HEK293 (cell line): ENCODE results near the gene CLIP3.

Source experiments
- CTCF ChIA-PET: fragments of 350-600 bp; formaldehyde crosslinking; extraction: SDS; loops from one replicate; lab custom pipeline; 2021; ENCODE audit warnings: antibody characterized with exemption; lab: Yijun Ruan, JAX
- POLR2A ChIA-PET: fragments of 300-600 bp; formaldehyde crosslinking; extraction: SDS; loops from one replicate; lab custom pipeline; 2020; ENCODE audit warnings: antibody characterized with exemption, inconsistent platforms; lab: Yijun Ruan, JAX
- H3K27ac ChIP-seq: fragments of 200-500 bp; sonication (Bioruptor generic); 2 replicates; pipeline ENCODE4 v1.5.1; 2014; ENCODE audit warnings: low read depth, low read length, control low read depth, inconsistent platforms; ENCODE audit errors: extremely low read depth
- H3K36me3 ChIP-seq, 2 experiments: fragments of 200-500 bp in 1 of 2; sonication (Bioruptor generic) in 1 of 2; 1 replicate in 1 of 2; 2 replicates in 1 of 2; pipeline ENCODE4 v1.5.1; 2014 to 2017; ENCODE audit warnings: inconsistent platforms in 2 of 2, low read length in 2 of 2; ENCODE audit not compliant: control insufficient read depth in 2 of 2, insufficient read depth in 1 of 2
- H3K4me1 ChIP-seq: fragments of 200-500 bp; sonication (Bioruptor generic); 2 replicates; pipeline ENCODE4 v1.5.1; 2014; ENCODE audit warnings: mild to moderate bottlenecking, low read length, inconsistent platforms; ENCODE audit not compliant: control insufficient read depth, insufficient read depth
- H3K4me3 ChIP-seq: 2 replicates; pipeline ENCODE4 v1.5.1; 2011; ENCODE audit warnings: low read depth, mild to moderate bottlenecking, control low read depth, low read length, moderate library complexity
- H3K9me3 ChIP-seq: fragments of 200-500 bp; sonication (Bioruptor generic); 2 replicates; pipeline ENCODE4 v1.5.1; 2014; ENCODE audit warnings: low read depth, low read length, inconsistent platforms; ENCODE audit not compliant: control insufficient read depth, insufficient read depth
- BCL11B ChIP-seq: fragments of 450-650 bp; formaldehyde crosslinking; IDR thresholded peaks from 2 replicates; pipeline ENCODE4 v1.5.1; 2016; ENCODE audit warnings: low read depth, missing biosample characterization, missing genetic modification characterization
- GLI2 ChIP-seq: fragments of 450-650 bp; formaldehyde crosslinking; IDR thresholded peaks from 2 replicates; pipeline ENCODE4; 2017; ENCODE audit warnings: missing biosample characterization, missing genetic modification characterization, low read depth, borderline replicate concordance
- PRDM4 ChIP-seq: fragments of 450-650 bp; formaldehyde crosslinking; IDR thresholded peaks from 2 replicates; pipeline ENCODE4 v1.5.1; 2017; ENCODE audit warnings: missing biosample characterization, missing genetic modification characterization
- TSHZ1 ChIP-seq: fragments of 450-650 bp; formaldehyde crosslinking; IDR thresholded peaks from 2 replicates; pipeline ENCODE4 v1.5.1; 2016; ENCODE audit warnings: missing biosample characterization, missing genetic modification characterization, borderline replicate concordance
- ZBTB8A ChIP-seq: fragments of 450-650 bp; formaldehyde crosslinking; IDR thresholded peaks from 2 replicates; pipeline ENCODE4 v1.5.1; 2016; ENCODE audit warnings: missing biosample characterization, missing genetic modification characterization
- ZFP41 ChIP-seq: fragments of 450-650 bp; formaldehyde crosslinking; IDR thresholded peaks from 2 replicates; pipeline ENCODE4 v1.5.1; 2016; ENCODE audit warnings: missing biosample characterization, missing genetic modification characterization, borderline replicate concordance
- ZNF10 ChIP-seq: fragments of 450-650 bp; formaldehyde crosslinking; IDR thresholded peaks from 2 replicates; pipeline ENCODE4 v1.5.1; 2017; ENCODE audit warnings: missing biosample characterization, missing genetic modification characterization
- ZNF121 ChIP-seq: fragments of 450-650 bp; formaldehyde crosslinking; IDR thresholded peaks from 2 replicates; pipeline ENCODE4 v1.5.1; 2016; ENCODE audit warnings: missing biosample characterization, missing genetic modification characterization
- ZNF133 ChIP-seq: fragments of 450-650 bp; formaldehyde crosslinking; IDR thresholded peaks from 2 replicates; pipeline ENCODE4 v1.5.1; 2016; ENCODE audit warnings: missing biosample characterization, missing genetic modification characterization
- ZNF175 ChIP-seq: fragments of 450-650 bp; formaldehyde crosslinking; IDR thresholded peaks from 2 replicates; pipeline ENCODE4 v1.5.1; 2016; ENCODE audit warnings: missing biosample characterization, missing genetic modification characterization
- ZNF223 ChIP-seq: fragments of 450-650 bp; formaldehyde crosslinking; IDR thresholded peaks from 2 replicates; pipeline ENCODE4 v1.5.1; 2016; ENCODE audit warnings: missing biosample characterization, missing genetic modification characterization
- ZNF248 ChIP-seq: fragments of 450-650 bp; formaldehyde crosslinking; IDR thresholded peaks from 2 replicates; pipeline ENCODE4 v1.5.1; 2017; ENCODE audit warnings: missing biosample characterization, missing genetic modification characterization
- ZNF362 ChIP-seq: fragments of 450-650 bp; formaldehyde crosslinking; IDR thresholded peaks from 2 replicates; pipeline ENCODE4 v1.5.1; 2016; ENCODE audit warnings: missing biosample characterization, missing genetic modification characterization
- ZNF529 ChIP-seq: fragments of 450-650 bp; formaldehyde crosslinking; IDR thresholded peaks from 2 replicates; pipeline ENCODE4 v1.5.1; 2017; ENCODE audit warnings: missing genetic modification characterization, missing biosample characterization; ENCODE audit not compliant: insufficient replicate concordance
- ZNF555 ChIP-seq: fragments of 450-650 bp; formaldehyde crosslinking; conservative IDR thresholded peaks from 2 replicates; pipeline ENCODE4 v1.5.1; 2017; ENCODE audit warnings: missing biosample characterization, mild to moderate bottlenecking, missing genetic modification characterization, inconsistent platforms
- ZNF707 ChIP-seq: fragments of 450-650 bp; formaldehyde crosslinking; IDR thresholded peaks from 2 replicates; pipeline ENCODE4 v1.5.1; 2016; ENCODE audit warnings: missing biosample characterization, missing genetic modification characterization
- ZNF785 ChIP-seq: fragments of 450-650 bp; formaldehyde crosslinking; IDR thresholded peaks from 2 replicates; pipeline ENCODE4 v1.5.1; 2016; ENCODE audit warnings: missing biosample characterization, missing genetic modification characterization

The CLIP3 gene

GRCh38 chr19:36025541-36025940 lies 7.1 kb downstream of the CLIP3 start:
- Histone ChIP-seq H3K9me3 (no peaks in the 10 kb centered on the region), H3K4me3 (no peak overlapping the region), H3K36me3 (peaks cover 65 to 91% of the 10 kb centered on the region in 2 experiments), H3K27ac (no peak overlapping the region), H3K4me1 (peaks cover 2% of the 10 kb centered on the region; the same call in 1 of the 2 replicates)
- POLR2A ChIA-PET = interaction anchor here (0.6 to 0.7 kb wide), 2 partner anchors 29 to 70 kb away, joined by 6 to 9 read pairs; no protein-coding TSS in a partner anchor
- TF ChIP-seq BCL11B (tag by site-specific recombination) (peak; percentile 76), ZBTB8A (tag by site-specific recombination) (no peak), TSHZ1 (tag by site-specific recombination) (no peak), ZNF707 (no peak), ZNF555 (no peak), ZNF10 (tag by site-specific recombination) (no peak), ZNF362 (0 out of 2 replicates have a peak, but pooled peaks have one; percentile 53), GLI2 (no peak), ZNF223 (tag by site-specific recombination) (no peak), ZFP41 (no peak)
- CTCF ChIA-PET = no interaction called here

GRCh38 chr19:36023432-36023831 lies 9.2 kb downstream of the CLIP3 start:
- CTCF ChIA-PET = no interaction called here
- Histone ChIP-seq H3K4me3 (no peak overlapping the region), H3K4me1 (peaks cover under 1% of the 10 kb centered on the region; the same call in 1 of the 2 replicates), H3K36me3 (peaks cover 66 to 88% of the 10 kb centered on the region in 2 experiments), H3K9me3 (no peaks in the 10 kb centered on the region), H3K27ac (no peak overlapping the region)
- no peak for TF ChIP-seq PRDM4 (tag by site-specific recombination)
- no peak for TF ChIP-seq ZNF133 (tag by site-specific recombination)
- TF ChIP-seq ZNF121 (tag by site-specific recombination) = peak; percentile 89
- TF ChIP-seq ZNF529 (tag by site-specific recombination) = no peak
- no peak for TF ChIP-seq ZNF175 (tag by site-specific recombination)
- no peak for TF ChIP-seq ZNF248 (tag by site-specific recombination)
- TF ChIP-seq ZNF785 (tag by site-specific recombination) = no peak
- POLR2A ChIA-PET = interaction anchor here (1.0 to 1.3 kb wide), 2 partner anchors 9 to 14 kb away, joined by 3 to 7 read pairs; partner anchors contain the start of genes ALKBH6 and SYNE4
